COLO829 (cell line): ENCODE data around the gene OPCML.

Experiments used
- DNase-seq: peaks from one replicate; pipeline ENCODE4 v3.0.0; 2012; ENCODE audit warnings: low spot score

The OPCML gene

GRCh38 chr11:132549001-132549400, 983.3 kb downstream of the OPCML start:
- DNase-seq: no peak

DNA sequence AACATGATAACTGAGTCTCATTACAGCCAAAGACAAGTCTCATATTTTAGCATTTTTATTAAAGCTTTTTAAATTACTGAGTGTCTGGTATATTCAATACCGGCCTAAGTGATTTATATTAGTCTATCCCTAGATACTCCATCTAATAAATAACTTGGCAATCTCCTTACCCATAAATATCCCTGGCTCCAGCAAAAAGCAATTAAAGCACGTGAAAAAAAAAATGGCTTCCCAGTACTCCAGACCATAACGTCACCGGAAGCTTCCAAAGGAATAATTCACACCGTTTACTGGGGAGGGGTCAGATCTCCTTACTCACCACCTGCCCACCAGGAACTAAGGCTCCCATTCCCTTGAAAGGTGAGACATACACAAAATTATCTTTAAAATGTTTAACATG, 988.3 kb downstream of the OPCML start:
- no peak for DNase-seq

DNA sequence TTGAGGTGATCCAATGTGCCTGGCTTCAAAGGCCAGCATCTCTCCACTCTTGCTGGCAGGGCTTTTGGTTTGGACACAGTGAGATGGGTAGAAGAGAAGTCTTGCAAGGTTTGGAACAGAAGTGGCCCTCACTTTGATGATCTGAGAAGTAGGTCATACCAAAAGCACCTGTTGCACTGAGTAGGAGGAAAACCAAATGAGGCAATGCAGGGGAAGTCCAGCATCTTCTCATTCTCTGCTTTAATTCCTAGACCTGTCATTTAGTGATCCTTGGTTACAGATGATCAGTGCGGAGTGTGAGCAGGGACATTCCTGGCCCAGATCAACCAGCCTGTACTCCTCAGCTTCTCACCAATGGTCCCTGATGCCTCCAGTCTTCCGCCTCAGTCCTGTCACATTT, 990.5 kb downstream of the OPCML start:
- DNase-seq: no peak

GRCh38 chr11:132540581-132540980, 991.7 kb downstream of the OPCML start:
- DNase-seq: no peak

- DNase-seq: no peak
Measured at GRCh38 chr11:132539590-132540368, 992.5 kb downstream of the OPCML start.

GRCh38 chr11:132538642-132539041, 993.7 kb downstream of the OPCML start:
- DNase-seq: no peak

- DNase-seq: no peak
Measured at GRCh38 chr11:132535830-132536229, 996.5 kb downstream of the OPCML start.

- no peak for DNase-seq
Measured at GRCh38 chr11:132531921-132532320, 1000.4 kb downstream of the OPCML start.

GRCh38 chr11:132528181-132528580, 1004.1 kb downstream of the OPCML start:
- DNase-seq: no peak

DNA sequence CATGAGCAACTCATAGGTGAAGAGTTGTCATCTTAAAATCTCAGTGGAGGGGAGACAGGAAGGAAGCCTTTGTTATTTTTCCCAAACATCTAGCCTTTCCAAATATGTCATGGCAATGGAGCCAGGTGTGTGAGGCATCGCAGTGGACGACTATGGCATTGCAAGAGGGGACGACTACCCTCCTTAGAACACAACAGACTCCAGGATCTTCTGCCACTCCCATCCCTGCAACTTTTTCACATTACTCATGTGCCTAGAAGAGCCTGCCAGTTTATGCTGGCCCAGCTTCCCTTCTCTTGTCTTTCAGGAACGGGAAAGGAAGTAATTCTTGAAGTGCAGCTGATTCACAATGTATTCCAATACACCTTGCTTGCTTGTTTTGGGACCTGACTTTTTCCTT, 1008.4 kb downstream of the OPCML start:
- DNase-seq: no peak

DNA sequence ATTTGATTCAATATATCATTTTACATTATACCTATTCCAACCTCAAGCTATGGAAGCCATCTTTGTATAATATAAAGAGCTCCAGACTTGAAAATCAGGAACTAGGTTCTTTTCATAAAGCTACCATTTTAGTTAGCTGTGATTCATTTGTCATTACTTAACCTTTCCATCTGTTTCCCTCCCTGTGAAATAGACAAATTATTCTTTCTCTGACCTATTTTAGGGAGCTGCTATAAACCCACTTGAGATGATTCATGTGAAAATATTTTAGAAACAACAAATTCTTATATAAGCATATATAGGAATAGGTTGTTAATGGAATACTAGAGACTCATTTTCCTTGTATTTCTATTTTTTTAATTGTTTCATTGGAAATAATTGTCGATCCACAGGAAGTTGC, 1012.1 kb downstream of the OPCML start:
- DNase-seq: peak; percentile 28

DNA sequence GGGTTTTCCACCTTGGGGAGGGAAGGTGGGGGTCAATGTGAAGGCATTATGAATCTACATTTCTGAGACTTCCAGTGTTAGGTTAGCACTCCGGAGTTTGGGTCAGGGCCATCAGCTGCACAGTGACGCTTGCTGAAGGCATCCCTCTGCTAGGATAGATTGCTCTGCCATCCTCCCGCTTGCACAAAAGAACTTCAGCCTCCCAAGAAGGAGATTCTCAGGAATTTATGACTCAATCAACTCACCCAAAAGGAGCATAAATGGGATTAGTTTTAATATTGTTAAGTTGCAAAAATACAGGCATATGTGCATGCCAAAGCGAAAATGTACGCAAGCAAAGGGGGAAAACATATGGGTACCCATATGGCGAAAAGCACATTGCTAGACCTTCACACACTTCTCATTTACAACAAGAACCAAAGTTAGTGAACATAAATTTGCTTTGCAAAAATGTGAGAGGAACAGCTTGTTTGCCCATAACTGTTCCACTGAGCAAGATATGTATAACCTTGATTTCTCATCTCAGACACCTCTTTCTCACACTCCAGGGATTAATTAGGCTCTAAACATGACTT, 1013.0 kb downstream of the OPCML start:
- DNase-seq: no peak

DNA sequence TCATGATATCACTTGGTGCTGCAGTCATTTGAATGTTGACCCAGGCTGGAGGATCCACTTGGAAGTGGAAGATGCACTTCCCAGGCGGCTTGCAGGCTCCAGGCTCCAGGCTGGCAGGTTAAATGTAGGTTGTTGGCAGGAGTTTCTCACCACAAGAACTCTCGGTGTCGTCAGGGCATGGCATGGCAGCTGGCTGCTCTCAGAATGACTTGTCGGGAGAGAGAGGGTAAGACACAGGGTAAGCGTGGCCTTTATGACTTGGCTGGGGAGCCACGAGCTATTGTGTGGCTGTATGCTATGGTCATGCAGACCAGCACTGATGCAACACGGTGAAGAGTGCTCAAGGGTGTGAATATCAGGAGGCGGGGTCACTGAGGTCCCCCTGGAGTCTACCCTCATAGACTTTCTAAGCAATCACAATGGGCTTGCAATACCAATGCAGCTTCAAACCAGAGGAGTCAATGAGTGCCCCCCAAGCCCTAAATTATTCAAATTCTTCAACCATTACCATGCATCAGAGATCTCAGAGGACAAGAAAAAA, 1027.7 kb downstream of the OPCML start:
- DNase-seq: no peak

DNA sequence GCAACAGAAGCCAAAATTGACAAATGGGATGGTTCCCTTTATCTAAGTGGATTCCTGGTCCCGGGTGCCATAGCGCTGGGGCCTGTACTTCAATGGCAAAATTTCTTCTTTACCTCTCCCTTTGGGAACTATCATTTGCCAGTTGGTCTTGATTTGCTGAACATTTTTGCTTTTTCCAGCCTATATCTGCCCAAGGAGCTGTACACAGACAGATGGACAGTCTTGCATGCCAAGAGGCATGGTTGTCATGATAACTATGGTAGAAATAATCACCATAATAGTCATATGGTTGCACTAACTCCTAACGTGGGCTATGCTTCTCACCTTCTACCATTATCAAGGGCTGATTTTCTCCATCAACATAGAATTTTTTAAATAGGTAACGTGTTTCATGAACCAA, 1030.9 kb downstream of the OPCML start:
- DNase-seq: no peak

DNA sequence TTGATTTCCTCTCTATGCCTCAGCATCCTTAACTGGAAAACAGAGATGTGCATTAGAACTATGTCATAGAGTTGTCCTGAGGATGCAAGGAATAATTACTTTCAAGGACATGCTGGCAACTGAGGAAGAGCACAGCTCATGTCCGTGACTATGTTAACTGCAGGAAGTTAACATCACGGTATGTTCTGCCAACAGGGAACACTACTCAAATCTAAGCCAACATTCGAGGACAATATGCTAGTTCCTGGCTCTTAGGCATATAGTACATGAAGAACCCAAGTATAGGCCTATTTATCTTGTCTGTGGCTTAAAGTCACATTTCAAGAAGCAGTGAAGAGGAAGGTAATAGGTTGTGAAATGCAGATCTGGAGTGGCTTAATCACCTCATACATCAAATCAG, 1032.6 kb downstream of the OPCML start:
- no peak for DNase-seq

GRCh38 chr11:132496341-132496740, 1036.0 kb downstream of the OPCML start:
- DNase-seq: no peak

DNA sequence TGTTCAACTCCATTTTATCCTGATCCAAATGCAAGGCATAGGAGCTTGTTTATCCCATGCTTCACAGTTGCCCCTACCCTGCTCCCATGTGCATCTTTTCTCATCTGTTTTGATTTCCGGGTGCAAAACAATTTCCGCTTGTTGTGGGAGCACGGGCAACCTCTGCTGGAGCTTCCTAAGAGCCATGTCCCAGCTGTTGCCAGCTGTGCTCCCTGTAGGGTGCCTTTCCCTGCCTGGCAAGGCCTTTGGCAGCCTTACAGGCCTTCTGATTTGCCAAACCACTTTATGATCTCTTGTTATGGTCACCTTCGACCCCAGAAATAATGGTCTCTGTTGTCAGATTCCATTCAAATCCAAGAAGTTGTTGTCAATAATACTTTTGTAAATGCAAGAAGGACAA, 1038.5 kb downstream of the OPCML start:
- DNase-seq: no peak

DNA sequence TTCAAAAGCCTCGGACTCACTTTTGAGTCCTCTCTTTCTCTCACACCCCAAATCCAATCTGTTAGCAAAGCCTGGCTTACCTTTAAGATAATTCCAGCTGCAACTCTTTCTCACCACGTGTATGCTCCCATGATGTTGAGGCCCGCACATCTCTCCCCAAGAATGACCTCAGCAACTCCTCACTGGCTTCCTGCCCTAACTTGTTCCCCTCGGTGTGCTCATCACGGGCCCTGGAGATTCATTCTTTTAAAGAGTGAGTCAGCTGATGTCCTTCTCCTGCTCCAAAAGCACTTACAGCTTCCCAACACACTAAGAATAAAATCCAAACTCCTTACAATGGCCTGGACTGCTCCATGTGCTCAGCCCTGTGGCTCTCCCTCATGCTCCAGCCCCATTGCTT, 1041.3 kb downstream of the OPCML start:
- DNase-seq: no peak

DNA sequence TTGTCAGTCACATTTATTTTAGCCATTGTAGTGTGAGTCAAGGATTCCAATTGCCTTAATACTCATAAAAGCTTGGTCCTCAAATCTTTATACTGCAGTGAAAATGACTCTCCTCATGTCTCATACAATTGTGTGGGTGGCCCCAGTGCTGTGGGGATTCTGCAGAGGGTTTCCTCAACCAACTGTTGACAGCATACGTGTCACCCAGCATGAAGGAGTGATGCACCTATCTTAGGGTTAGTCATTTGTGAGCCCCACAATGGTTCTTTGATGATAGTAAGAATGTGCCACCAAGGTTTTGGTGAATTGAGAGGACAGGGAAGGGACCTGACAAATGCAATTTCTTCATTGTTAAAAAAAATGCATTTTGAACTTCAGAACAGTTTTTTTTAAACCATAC, 1046.2 kb downstream of the OPCML start:
- DNase-seq: no peak

DNA sequence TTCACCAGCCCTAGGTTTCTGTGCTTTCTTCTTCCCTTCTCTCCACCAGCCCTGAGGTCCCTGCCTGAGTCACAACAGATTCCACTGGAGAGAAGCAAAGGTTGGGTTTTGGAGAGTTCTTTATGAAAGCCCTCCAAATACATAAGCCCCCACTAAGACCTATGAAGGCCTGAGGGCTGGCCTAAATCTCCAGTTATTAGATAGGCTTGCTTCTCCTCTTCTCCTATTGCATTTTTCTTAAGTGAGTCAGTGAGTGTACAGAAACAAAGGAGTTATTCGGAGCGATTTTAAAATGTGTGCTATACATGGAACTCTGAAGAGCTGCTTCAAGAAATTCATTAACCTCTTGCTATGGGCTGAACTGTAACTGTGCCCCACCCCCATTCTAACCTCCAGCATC, 1057.3 kb downstream of the OPCML start:
- no peak for DNase-seq

GRCh38 chr11:132472411-132473172, 1059.7 kb downstream of the OPCML start:
- no peak for DNase-seq

GRCh38 chr11:132471466-132471865, 1060.8 kb downstream of the OPCML start:
- no peak for DNase-seq

DNA sequence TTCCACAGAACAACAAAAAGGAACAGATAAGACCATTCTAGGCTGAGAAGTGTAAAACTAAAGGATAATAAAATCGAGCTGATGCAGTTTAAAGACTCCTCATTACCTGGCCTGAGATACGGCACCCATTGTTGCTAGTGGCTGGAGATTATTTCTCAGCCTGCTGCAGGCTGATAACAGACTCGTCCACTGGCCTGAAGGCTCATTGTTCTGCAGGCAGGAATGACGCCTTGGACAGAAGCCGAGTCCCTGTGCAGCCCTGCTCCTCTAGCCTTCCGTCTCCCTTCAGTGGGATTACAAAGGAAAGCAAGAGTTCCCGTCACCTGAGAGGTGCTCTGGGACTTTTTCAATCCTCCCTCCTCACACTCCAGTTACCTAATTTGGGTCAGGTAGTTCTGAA, 1065.3 kb downstream of the OPCML start:
- DNase-seq: no peak
